SK-N-SH (cell line): ENCODE measurements around the gene PTTG1IP2. TPM values are rescaled to one million over a fixed set of nuclear protein-coding genes. Genes with fewer than 3 reads are reported as not detected.

Experiments used
- CTCF ChIA-PET: fragments of 300-600, 350-600 bp; formaldehyde crosslinking; extraction: SDS; loops from one replicate; lab custom pipeline; 2021; lab: Yijun Ruan, JAX
- POLR2A ChIA-PET: fragments of 350-600 bp; sonication (Branson Sonifier 250); formaldehyde crosslinking; extraction: SDS; loops from one replicate; lab custom pipeline; 2020; ENCODE audit warnings: antibody characterized with exemption, inconsistent platforms; lab: Yijun Ruan, JAX
- DNase-seq: peaks from one replicate; pipeline ENCODE4 v3.0.0; 2012
- H2AFZ ChIP-seq: fragments of 200-600 bp; sonication (generic); 2 replicates; pipeline ENCODE4 v1.8.1; 2016; ENCODE audit warnings: antibody characterized with exemption, mild to moderate bottlenecking, low read depth
- H3F3A ChIP-seq: fragments of 200-600 bp; sonication (generic); replicated peaks from 2 replicates; pipeline ENCODE3; 2016; ENCODE audit warnings: antibody characterized with exemption, mild to moderate bottlenecking; ENCODE audit not compliant: insufficient read depth
- H3K27ac ChIP-seq, 2 experiments: fragments of 200-500 bp in 1 of 2; fragments of 200-600 bp in 1 of 2; sonication (Bioruptor generic) in 1 of 2; sonication (generic), shearing (Covaris generic) in 1 of 2; 2 replicates each; pipeline versions ENCODE4 v1.5.1 to v1.6.1; 2014 to 2016; ENCODE audit warnings: low read depth in 2 of 2, inconsistent platforms in 1 of 2, low read length in 1 of 2, mild to moderate bottlenecking in 1 of 2, mixed read lengths in 1 of 2
- H3K27me3 ChIP-seq: fragments of 200-600 bp; sonication (generic), shearing (Covaris generic); 2 replicates; pipeline ENCODE4 v1.6.1; 2016; ENCODE audit warnings: mixed run types; ENCODE audit not compliant: insufficient read depth
- H3K36me3 ChIP-seq, 2 experiments: fragments of 200-500 bp in 1 of 2; fragments of 200-600 bp in 1 of 2; sonication (Bioruptor generic) in 1 of 2; sonication (generic) in 1 of 2; replicated peaks in 1 of 2; 2 replicates each; pipeline versions ENCODE3 to v1.5.1; 2014 to 2016; ENCODE audit warnings: low read length in 1 of 2, mild to moderate bottlenecking in 1 of 2; ENCODE audit not compliant: insufficient read depth in 2 of 2, control insufficient read depth in 1 of 2
- H3K4me1 ChIP-seq, 2 experiments: fragments of 200-500 bp in 1 of 2; fragments of 200-600 bp in 1 of 2; sonication (Bioruptor generic) in 1 of 2; sonication (generic), shearing (Covaris generic) in 1 of 2; 2 replicates each; pipeline versions ENCODE4 v1.5.1 to v1.6.1; 2014 to 2016; ENCODE audit warnings: low read depth in 1 of 2, low read length in 1 of 2, mixed run types in 1 of 2; ENCODE audit not compliant: insufficient read depth in 2 of 2, control insufficient read depth in 1 of 2
- H3K4me2 ChIP-seq: fragments of 200-600 bp; sonication (generic), shearing (Covaris generic); 2 replicates; pipeline ENCODE4 v1.6.1; 2017; ENCODE audit warnings: mixed run types
- H3K4me3 ChIP-seq, 2 experiments: fragments of 200-500 bp in 1 of 2; fragments of 200-600 bp in 1 of 2; sonication (Bioruptor generic) in 1 of 2; sonication (generic), shearing (Covaris generic) in 1 of 2; 2 replicates each; pipeline versions ENCODE4 v1.5.1 to v1.8.1; 2014 to 2016; ENCODE audit warnings: low read depth in 2 of 2, inconsistent platforms in 1 of 2, low read length in 1 of 2, mild to moderate bottlenecking in 1 of 2, mixed read lengths in 1 of 2, moderate library complexity in 1 of 2
- H3K79me2 ChIP-seq: fragments of 200-600 bp; sonication (generic); 2 replicates; pipeline ENCODE4 v1.8.1; 2017; ENCODE audit warnings: mild to moderate bottlenecking; ENCODE audit not compliant: insufficient read depth
- H3K9ac ChIP-seq: fragments of 200-600 bp; sonication (generic); 2 replicates; pipeline ENCODE4 v1.6.1; 2017; ENCODE audit warnings: mixed run types
- H3K9me2 ChIP-seq: fragments of 200-600 bp; sonication (generic); 2 replicates; pipeline ENCODE4 v1.6.1; 2017; ENCODE audit warnings: mixed run types
- H3K9me3 ChIP-seq: fragments of 200-600 bp; sonication (generic); 2 replicates; pipeline ENCODE4 v1.6.1; 2017; ENCODE audit warnings: mixed run types, mild to moderate bottlenecking, moderate library complexity
- H4K20me1 ChIP-seq: fragments of 200-600 bp; sonication (generic); 2 replicates; pipeline ENCODE4 v1.6.1; 2017; ENCODE audit warnings: mild to moderate bottlenecking, mixed run types; ENCODE audit not compliant: insufficient read depth
- CHD2 ChIP-seq: fragments of 150-350 bp; IDR thresholded peaks from 2 replicates; pipeline ENCODE4 v1.6.1; 2018; ENCODE audit warnings: low read length; ENCODE audit not compliant: partially characterized antibody
- EP300 ChIP-seq, 2 experiments: IDR thresholded peaks; 2 replicates each; pipeline versions ENCODE4 v1.4.0 to v1.6.1; 2012; ENCODE audit warnings: borderline replicate concordance in 1 of 2, low read depth in 1 of 2, low read length in 1 of 2
- FOSL2 ChIP-seq: IDR thresholded peaks from 2 replicates; pipeline ENCODE4 v1.4.0; 2012; ENCODE audit warnings: low read depth, mild to moderate bottlenecking, moderate library complexity, borderline replicate concordance
- FOXM1 ChIP-seq: IDR thresholded peaks from 2 replicates; pipeline ENCODE4 v1.4.0; 2012; ENCODE audit warnings: low read depth, mild to moderate bottlenecking
- JUND ChIP-seq: IDR thresholded peaks from 2 replicates; pipeline ENCODE4 v1.4.0; 2012
- MEF2A ChIP-seq: IDR thresholded peaks from 2 replicates; pipeline ENCODE4 v1.4.0; 2012; ENCODE audit warnings: low read depth, borderline replicate concordance
- NRF1 ChIP-seq: IDR thresholded peaks from 2 replicates; pipeline ENCODE4 v1.6.1; 2012; ENCODE audit warnings: low read depth, mild to moderate bottlenecking, low read length
- RAD21 ChIP-seq: IDR thresholded peaks from 2 replicates; pipeline ENCODE4 v1.6.1; 2012; ENCODE audit warnings: mild to moderate bottlenecking, low read length
- RCOR1 ChIP-seq: fragments of 150-350 bp; IDR thresholded peaks from 2 replicates; pipeline ENCODE4 v1.6.1; 2017; ENCODE audit warnings: antibody characterized with exemption, low read length
- SIN3A ChIP-seq: IDR thresholded peaks from 2 replicates; pipeline ENCODE4 v1.6.1; 2012; ENCODE audit warnings: low read depth, mild to moderate bottlenecking, low read length, moderate library complexity, borderline replicate concordance
- SMC3 ChIP-seq: IDR thresholded peaks from 2 replicates; pipeline ENCODE4 v1.6.1; 2012; ENCODE audit warnings: low read depth, low read length, improper control_type of control experiment
- TAF1 ChIP-seq: IDR thresholded peaks from 2 replicates; pipeline ENCODE4 v1.6.1; 2012; ENCODE audit warnings: low read depth, mild to moderate bottlenecking, low read length, moderate library complexity, borderline replicate concordance
- WGBS: methylation state at CpG from one replicate; pipeline ENCODE4 v1.1.6; 2017; ENCODE audit warnings: low lambda C conversion rate; 5-methylcytosine and 5-hydroxymethylcytosine counted together
- polyA plus RNA-seq, 3 experiments: library from polyadenylated mRNA; depleted of rRNA; stranded (reverse); fragments of >200 nt; gene quantifications; 2 replicates each; pipeline ENCODE4 v1.2.3, GENCODE V29; 2012
- TF ChIP-seq, protein P1 (sequence below): IDR thresholded peaks from 2 replicates; pipeline ENCODE4 v1.6.1; 2012; ENCODE audit warnings: mild to moderate bottlenecking, low read depth, low read length, moderate library complexity
- TF ChIP-seq, protein P2 (sequence below): IDR thresholded peaks from 2 replicates; pipeline ENCODE4; 2012

PTTG1IP2 gene
- polyA plus RNA-seq, 1 of the 3 experiments (the other 2 are of a cell fraction): not detected

DNA sequence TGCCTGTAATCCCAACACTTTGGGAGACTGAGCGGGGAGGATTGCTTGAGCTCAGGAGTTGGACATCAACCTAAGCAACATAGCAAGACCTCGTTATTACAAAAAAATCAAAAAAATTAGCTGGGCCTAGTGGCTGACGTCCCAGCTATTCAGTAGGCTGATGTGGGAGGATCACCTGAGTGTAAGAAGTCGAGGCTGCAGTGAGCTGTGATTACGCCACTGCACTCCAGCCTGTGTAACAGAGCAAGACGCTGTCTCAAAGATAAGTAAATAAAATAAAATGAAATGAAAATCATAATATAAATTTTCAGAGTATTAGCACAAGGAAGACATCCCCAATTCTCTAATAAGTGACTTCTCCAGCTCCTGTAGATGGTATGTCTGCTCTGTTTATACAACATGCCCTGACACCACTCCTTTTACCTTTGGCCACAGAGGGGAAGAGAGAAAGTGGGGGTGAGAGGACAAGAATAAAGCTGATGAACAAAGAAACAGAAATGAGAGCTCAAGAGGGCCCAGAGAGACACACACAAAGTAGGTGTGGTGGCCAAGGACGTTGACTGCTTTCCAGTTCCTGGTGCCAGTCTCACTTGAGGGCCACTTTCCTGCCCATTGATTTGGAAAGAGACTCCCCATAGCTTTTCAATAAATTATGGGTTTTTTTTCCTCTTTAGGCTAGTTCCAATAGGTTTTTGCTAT, 62.9 kb downstream of the PTTG1IP2 start:
- no peak overlapping the region for H3K27ac ChIP-seq
- H3K9me3 ChIP-seq: no peaks in the 10 kb centered on the region
- TF ChIP-seq FOSL2 (no peak), RAD21 (no peak), TAF1 (no peak), SMC3 (no peak), FOXM1 (no peak), CHD2 (no peak), EP300 (IDR thresholded peaks at IDR 0.05; ENCODE audit: borderline replicate concordance in 1 of 2, low read depth in 1 of 2, low read length in 1 of 2) (no peak), SIN3A (no peak), MEF2A (no peak), JUND (no peak), RCOR1 (no peak), NRF1 (no peak)
- TF ChIP-seq, protein P1, sequence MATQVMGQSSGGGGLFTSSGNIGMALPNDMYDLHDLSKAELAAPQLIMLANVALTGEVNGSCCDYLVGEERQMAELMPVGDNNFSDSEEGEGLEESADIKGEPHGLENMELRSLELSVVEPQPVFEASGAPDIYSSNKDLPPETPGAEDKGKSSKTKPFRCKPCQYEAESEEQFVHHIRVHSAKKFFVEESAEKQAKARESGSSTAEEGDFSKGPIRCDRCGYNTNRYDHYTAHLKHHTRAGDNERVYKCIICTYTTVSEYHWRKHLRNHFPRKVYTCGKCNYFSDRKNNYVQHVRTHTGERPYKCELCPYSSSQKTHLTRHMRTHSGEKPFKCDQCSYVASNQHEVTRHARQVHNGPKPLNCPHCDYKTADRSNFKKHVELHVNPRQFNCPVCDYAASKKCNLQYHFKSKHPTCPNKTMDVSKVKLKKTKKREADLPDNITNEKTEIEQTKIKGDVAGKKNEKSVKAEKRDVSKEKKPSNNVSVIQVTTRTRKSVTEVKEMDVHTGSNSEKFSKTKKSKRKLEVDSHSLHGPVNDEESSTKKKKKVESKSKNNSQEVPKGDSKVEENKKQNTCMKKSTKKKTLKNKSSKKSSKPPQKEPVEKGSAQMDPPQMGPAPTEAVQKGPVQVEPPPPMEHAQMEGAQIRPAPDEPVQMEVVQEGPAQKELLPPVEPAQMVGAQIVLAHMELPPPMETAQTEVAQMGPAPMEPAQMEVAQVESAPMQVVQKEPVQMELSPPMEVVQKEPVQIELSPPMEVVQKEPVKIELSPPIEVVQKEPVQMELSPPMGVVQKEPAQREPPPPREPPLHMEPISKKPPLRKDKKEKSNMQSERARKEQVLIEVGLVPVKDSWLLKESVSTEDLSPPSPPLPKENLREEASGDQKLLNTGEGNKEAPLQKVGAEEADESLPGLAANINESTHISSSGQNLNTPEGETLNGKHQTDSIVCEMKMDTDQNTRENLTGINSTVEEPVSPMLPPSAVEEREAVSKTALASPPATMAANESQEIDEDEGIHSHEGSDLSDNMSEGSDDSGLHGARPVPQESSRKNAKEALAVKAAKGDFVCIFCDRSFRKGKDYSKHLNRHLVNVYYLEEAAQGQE: no peak
- TF ChIP-seq, protein P2, sequence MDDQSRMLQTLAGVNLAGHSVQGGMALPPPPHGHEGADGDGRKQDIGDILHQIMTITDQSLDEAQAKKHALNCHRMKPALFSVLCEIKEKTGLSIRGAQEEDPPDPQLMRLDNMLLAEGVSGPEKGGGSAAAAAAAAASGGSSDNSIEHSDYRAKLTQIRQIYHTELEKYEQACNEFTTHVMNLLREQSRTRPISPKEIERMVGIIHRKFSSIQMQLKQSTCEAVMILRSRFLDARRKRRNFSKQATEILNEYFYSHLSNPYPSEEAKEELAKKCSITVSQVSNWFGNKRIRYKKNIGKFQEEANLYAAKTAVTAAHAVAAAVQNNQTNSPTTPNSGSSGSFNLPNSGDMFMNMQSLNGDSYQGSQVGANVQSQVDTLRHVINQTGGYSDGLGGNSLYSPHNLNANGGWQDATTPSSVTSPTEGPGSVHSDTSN: no peak
- no peak for DNase-seq
- no peaks in the 10 kb centered on the region for H3F3A ChIP-seq
- H3K9me2 ChIP-seq: no peaks in the 10 kb centered on the region
- H2AFZ ChIP-seq: no peak overlapping the region
- no peaks in the 10 kb centered on the region for H3K4me1 ChIP-seq
- no peaks in the 10 kb centered on the region for H3K36me3 ChIP-seq
- H3K27me3 ChIP-seq: no peaks in the 10 kb centered on the region
- POLR2A ChIA-PET: no interaction called here
- H3K79me2 ChIP-seq: no peaks in the 10 kb centered on the region
- CTCF ChIA-PET: interaction anchor here (1.3 to 1.5 kb wide), 3 partner anchors 9 to 1297 kb away, joined by 3 read pairs; no protein-coding TSS in a partner anchor
- no peaks in the 10 kb centered on the region for H4K20me1 ChIP-seq
- H3K9ac ChIP-seq: no peak overlapping the region
- 55% methylated on average over 7 of the region's 7 CpGs for WGBS
- no peak overlapping the region for H3K4me2 ChIP-seq
- no peak overlapping the region for H3K4me3 ChIP-seq
